H1 (cell line): ENCODE measurements around the gene PLEKHN1.

Experiments used
- CBX5 ChIP-seq: fragments of 300-800, 300-1000 bp; sonication (generic); IDR thresholded peaks from 2 replicates; pipeline ENCODE4 v1.7.1; 2016; ENCODE audit warnings: antibody characterized with exemption, low read length, low read depth
- EGR1 ChIP-seq: IDR thresholded peaks from 2 replicates; pipeline ENCODE4 v1.6.1; 2011; ENCODE audit warnings: low read depth, low read length, borderline replicate concordance
- EP300 ChIP-seq, 2 experiments: IDR thresholded peaks; 1 replicate in 1 of 2; 2 replicates in 1 of 2; pipeline ENCODE4 v1.6.1; 2011 to 2012; ENCODE audit warnings: low read depth in 2 of 2, low read length in 2 of 2, mild to moderate bottlenecking in 2 of 2, borderline replicate concordance in 1 of 2, inconsistent platforms in 1 of 2, moderate library complexity in 1 of 2
- KDM1A ChIP-seq: fragments of 200-600, 300-600 bp; sonication (generic); IDR thresholded peaks from 2 replicates; pipeline ENCODE4 v1.7.1; 2016; ENCODE audit warnings: mild to moderate bottlenecking, low read length, borderline replicate concordance
- MAFK ChIP-seq: IDR thresholded peaks from 2 replicates; pipeline ENCODE4 v1.6.1; 2012; ENCODE audit warnings: low read depth, mild to moderate bottlenecking, improper control_type of control experiment, low read length
- RBBP5 ChIP-seq: IDR thresholded peaks from 2 replicates; pipeline ENCODE4 v1.7.1; 2012; ENCODE audit warnings: low read depth, mild to moderate bottlenecking, inconsistent platforms, low read length, moderate library complexity, borderline replicate concordance
- SP4 ChIP-seq: IDR thresholded peaks from 2 replicates; pipeline ENCODE4 v1.6.1; 2012; ENCODE audit warnings: low read length, inconsistent platforms
- SRF ChIP-seq: IDR thresholded peaks from 2 replicates; pipeline ENCODE4 v1.6.1; 2011; ENCODE audit warnings: mild to moderate bottlenecking, low read depth, low read length, moderate library complexity
- TCF12 ChIP-seq: IDR thresholded peaks from 2 replicates; pipeline ENCODE4 v1.6.1; 2011; ENCODE audit warnings: low read depth, mild to moderate bottlenecking, low read length
- TEAD4 ChIP-seq: IDR thresholded peaks from 2 replicates; pipeline ENCODE4 v1.6.1; 2012; ENCODE audit warnings: low read depth, low read length, inconsistent platforms, mixed read lengths
- YY1 ChIP-seq: IDR thresholded peaks from 2 replicates; pipeline ENCODE4 v1.6.1; 2011; ENCODE audit warnings: low read depth, mild to moderate bottlenecking, low read length
- ZNF274 ChIP-seq: IDR thresholded peaks from 2 replicates; pipeline ENCODE4 v1.7.0; 2012; ENCODE audit warnings: low read length, borderline replicate concordance; ENCODE audit errors: extremely low read depth
- TF ChIP-seq, protein P1 (sequence below), 3 experiments: IDR thresholded peaks; 1 replicate in 2 of 3; 2 replicates in 1 of 3; pipeline versions ENCODE4 v1.5.1 to v1.6.1; 2011; ENCODE audit warnings: low read length in 3 of 3, mild to moderate bottlenecking in 3 of 3, inconsistent platforms in 2 of 3, low read depth in 1 of 3, moderate library complexity in 1 of 3; ENCODE audit not compliant: insufficient read depth in 1 of 3; ENCODE audit errors: control extremely low read depth in 1 of 3
- TF ChIP-seq, protein P2 (sequence below): IDR thresholded peaks from 2 replicates; pipeline ENCODE4 v1.6.1; 2012; ENCODE audit warnings: inconsistent platforms

DNA sequence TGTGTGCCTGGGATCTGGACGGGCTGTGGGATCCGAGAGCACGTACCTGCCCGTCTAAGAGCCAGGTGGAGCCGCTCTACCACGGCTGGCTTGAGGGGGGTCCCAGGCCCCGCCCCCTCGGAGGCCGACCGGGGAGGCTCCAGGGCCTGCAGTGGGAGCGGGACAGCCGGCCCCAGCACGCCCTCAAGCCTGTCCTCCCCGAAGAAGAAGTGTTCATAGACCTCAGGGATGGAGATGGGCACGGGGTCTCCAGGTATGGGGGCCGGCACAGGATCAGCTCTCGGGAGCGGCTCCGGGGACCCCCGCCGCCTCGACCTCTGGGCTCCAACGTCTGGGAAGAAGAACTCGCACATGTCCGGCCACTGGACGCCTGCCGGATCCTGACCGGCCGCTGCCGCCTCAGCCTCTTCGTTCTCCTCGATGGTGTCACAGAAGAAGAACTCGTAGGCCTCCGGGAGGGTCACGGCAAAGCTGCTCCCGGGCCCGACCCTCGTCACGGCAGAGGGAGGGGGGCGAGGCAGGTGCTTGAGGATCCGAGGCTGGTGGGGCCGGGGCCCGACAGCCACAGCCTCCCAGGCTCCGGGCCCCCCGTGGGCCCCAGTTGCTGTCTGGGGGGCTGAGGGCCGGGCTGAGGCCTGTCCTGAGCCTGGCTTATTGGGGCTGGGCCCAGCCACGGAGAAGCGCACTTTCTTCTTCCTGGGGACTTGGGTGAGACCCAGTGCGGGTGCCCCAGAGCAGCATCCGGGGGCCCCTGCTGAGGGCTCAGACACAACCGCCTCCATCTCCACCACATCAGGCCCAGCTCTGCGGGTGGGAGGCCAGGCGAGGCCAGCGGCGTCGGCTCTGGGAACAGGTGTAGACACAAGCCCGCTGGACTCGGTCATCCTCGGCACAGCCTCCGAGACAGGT lies 12.8 kb downstream of the PLEKHN1 start:
- no peak for TF ChIP-seq EGR1
- TF ChIP-seq, protein P1, sequence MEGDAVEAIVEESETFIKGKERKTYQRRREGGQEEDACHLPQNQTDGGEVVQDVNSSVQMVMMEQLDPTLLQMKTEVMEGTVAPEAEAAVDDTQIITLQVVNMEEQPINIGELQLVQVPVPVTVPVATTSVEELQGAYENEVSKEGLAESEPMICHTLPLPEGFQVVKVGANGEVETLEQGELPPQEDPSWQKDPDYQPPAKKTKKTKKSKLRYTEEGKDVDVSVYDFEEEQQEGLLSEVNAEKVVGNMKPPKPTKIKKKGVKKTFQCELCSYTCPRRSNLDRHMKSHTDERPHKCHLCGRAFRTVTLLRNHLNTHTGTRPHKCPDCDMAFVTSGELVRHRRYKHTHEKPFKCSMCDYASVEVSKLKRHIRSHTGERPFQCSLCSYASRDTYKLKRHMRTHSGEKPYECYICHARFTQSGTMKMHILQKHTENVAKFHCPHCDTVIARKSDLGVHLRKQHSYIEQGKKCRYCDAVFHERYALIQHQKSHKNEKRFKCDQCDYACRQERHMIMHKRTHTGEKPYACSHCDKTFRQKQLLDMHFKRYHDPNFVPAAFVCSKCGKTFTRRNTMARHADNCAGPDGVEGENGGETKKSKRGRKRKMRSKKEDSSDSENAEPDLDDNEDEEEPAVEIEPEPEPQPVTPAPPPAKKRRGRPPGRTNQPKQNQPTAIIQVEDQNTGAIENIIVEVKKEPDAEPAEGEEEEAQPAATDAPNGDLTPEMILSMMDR (IDR thresholded peaks at IDR 0.05; ENCODE audit: control extremely low read depth in 1 of 3, insufficient read depth in 1 of 3, low read depth in 1 of 3, low read length in 3 of 3), result no peak
- TF ChIP-seq CBX5, result no peak
- no peak for TF ChIP-seq RBBP5
- TF ChIP-seq, protein P2, sequence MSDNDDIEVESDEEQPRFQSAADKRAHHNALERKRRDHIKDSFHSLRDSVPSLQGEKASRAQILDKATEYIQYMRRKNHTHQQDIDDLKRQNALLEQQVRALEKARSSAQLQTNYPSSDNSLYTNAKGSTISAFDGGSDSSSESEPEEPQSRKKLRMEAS, result no peak
- no peak for TF ChIP-seq SRF
- TF ChIP-seq ZNF274, result no peak
- TF ChIP-seq EP300 (IDR thresholded peaks at IDR 0.05; ENCODE audit: borderline replicate concordance in 1 of 2, low read depth in 2 of 2, low read length in 2 of 2), result no peak
- no peak for TF ChIP-seq SP4
- TF ChIP-seq TEAD4, result no peak
- no peak for TF ChIP-seq KDM1A
- TF ChIP-seq YY1, result no peak
- no peak for TF ChIP-seq TCF12
- no peak for TF ChIP-seq MAFK
